Kidney (tissue), 22 donors: ENCODE measurements around the gene RAD51C. TPM values are rescaled to one million over a fixed set of nuclear protein-coding genes. Genes with fewer than 3 reads are reported as not detected.
"Not testable (repeated sequence)": the region's sequence is repeated elsewhere in the genome, so short reads cannot be mapped to it uniquely, and the experiment has no call there.

Source experiments
- DNase-seq, 5 donors: peaks; one replicate each; pipeline ENCODE4 v3.0.0-alpha.2; 2013 to 2020
- FAIRE-seq: peaks from 2 replicates; lab custom pipeline; 2012; peaks lifted over from hg19 to GRCh38; lab: Jason Lieb, UNC
- H3K27ac ChIP-seq, 2 donors: one replicate each; pipeline ENCODE4 v1.7.0; 2013; ENCODE audit warnings: low read depth in 2 of 2, low read length in 2 of 2, inconsistent platforms in 1 of 2
- H3K27me3 ChIP-seq: one replicate; pipeline ENCODE4 v1.7.1; 2013; ENCODE audit warnings: low read length, inconsistent platforms; ENCODE audit not compliant: control insufficient read depth, insufficient read depth
- H3K36me3 ChIP-seq, 3 donors: one replicate each; pipeline versions ENCODE4 v1.7.0 to v1.7.1; 2013; ENCODE audit warnings: low read length in 3 of 3, control low read depth in 1 of 3, inconsistent platforms in 1 of 3; ENCODE audit not compliant: insufficient read depth in 3 of 3, control insufficient read depth in 2 of 3
- H3K4me1 ChIP-seq, 3 donors: one replicate each; pipeline versions ENCODE4 v1.7.0 to v1.7.1; 2013; ENCODE audit warnings: low read length in 3 of 3, inconsistent platforms in 1 of 3, low read depth in 1 of 3; ENCODE audit not compliant: control insufficient read depth in 2 of 3, insufficient read depth in 2 of 3
- H3K4me3 ChIP-seq, 3 donors: one replicate each; pipeline versions ENCODE4 v1.7.0 to v1.8.1; 2013; ENCODE audit warnings: low read length in 3 of 3, control low read depth in 1 of 3, inconsistent platforms in 1 of 3
- H3K9ac ChIP-seq, 3 donors: one replicate each; pipeline versions ENCODE4 v1.7.0 to v1.7.1; 2013; ENCODE audit warnings: low read length in 3 of 3, control low read depth in 1 of 3, inconsistent platforms in 1 of 3
- H3K9me3 ChIP-seq, 3 donors: one replicate each; pipeline versions ENCODE4 v1.7.0 to v1.7.1; 2013; ENCODE audit warnings: low read length in 3 of 3, control low read depth in 1 of 3, inconsistent platforms in 1 of 3; ENCODE audit not compliant: control insufficient read depth in 2 of 3, insufficient read depth in 1 of 3
- intact Hi-C: fragments of 100-400 bp; cut with DNase I; formaldehyde crosslinking; loops from one replicate; pipeline ENCODE4 v1.11.1; 2022
- long read RNA-seq, 10 donors: library from polyadenylated mRNA in 1 of 10; unstranded in 1 of 10; transcript quantifications; one replicate each; pipeline ENCODE4 v2.0.0 and lab custom pipeline, GENCODE V29; 2021 to 2026
- polyA plus RNA-seq: library from polyadenylated mRNA; stranded (reverse); fragments of 350-450 nt; fragmentation: Illumina TruSeq; extraction: RNeasy Lipid Tissue Mini Kit (QIAGEN cat#74804); gene quantifications from one replicate; pipeline ENCODE4 v1.2.3, GENCODE V29; 2014; ENCODE audit warnings: low read depth, low replicate concordance; ENCODE audit not compliant: insufficient read depth
- total RNA-seq: library from RNA; stranded (reverse); fragmentation: NEBNext Ultra II Directional; extraction: Animal tissue kit (Norgen Biotek cat#: 25700); gene quantifications from one replicate; pipeline ENCODE4 v1.2.1, GENCODE V29; 2021
- TF ChIP-seq, protein P1 (sequence below): IDR thresholded peaks from 3 replicates; pipeline ENCODE4 v1.5.1; 2012; ENCODE audit warnings: mild to moderate bottlenecking, moderate library complexity, borderline replicate concordance; ENCODE audit not compliant: insufficient read depth; ENCODE audit errors: extremely low read depth
- donor health status: control.
- donor health status: control.
- donor health status: control.
- donor health status: control.
- donor health status: control.
- donor health status: DM: yes; HTN: yes; CAD: no.
- donor health status: Normal renal cell carcinoma (clear cell type).

The RAD51C gene
- total RNA-seq, result 20.2 TPM
- polyA plus RNA-seq, result 29.3 TPM
- long read RNA-seq, donor 1, partial matches to known transcripts, result 6 of 14 reads
- long read RNA-seq, donor 1, other reads (novel, unspliced or antisense), result 0 of 14 reads
- long read RNA-seq, donor 2, transcript RAD51C-201 (9 exons, 2,591 nt), result major isoform, 5 of 11 reads
- long read RNA-seq, donor 2, partial matches to known transcripts, result 0 of 11 reads
- long read RNA-seq, donor 2, other reads (novel, unspliced or antisense), result 0 of 11 reads
- long read RNA-seq, donor 3, transcript RAD51C-203 (2 exons, 567 nt), result major isoform, 8 of 15 reads
- long read RNA-seq, donor 3, partial matches to known transcripts, result 0 of 15 reads
- long read RNA-seq, donor 3, other reads (novel, unspliced or antisense), result 0 of 15 reads
- long read RNA-seq, donor 4, partial matches to known transcripts, result 0 of 6 reads
- long read RNA-seq, donor 4, other reads (novel, unspliced or antisense), result 0 of 6 reads
- long read RNA-seq, donor 5, result 0 reads
- long read RNA-seq, donor 6, transcript RAD51C-203 (2 exons, 567 nt), result major isoform, 10 of 17 reads
- long read RNA-seq, donor 6, partial matches to known transcripts, result 0 of 17 reads
- long read RNA-seq, donor 6, other reads (novel, unspliced or antisense), result 0 of 17 reads
- long read RNA-seq, donor 7, partial matches to known transcripts, result 1 of 11 reads
- long read RNA-seq, donor 7, other reads (novel, unspliced or antisense), result 8 of 11 reads
- long read RNA-seq, donor 8, transcript RAD51C-203 (2 exons, 567 nt), result major isoform, 8 of 13 reads
- long read RNA-seq, donor 8, partial matches to known transcripts, result 0 of 13 reads
- long read RNA-seq, donor 8, other reads (novel, unspliced or antisense), result 0 of 13 reads
- long read RNA-seq, donor 9, transcript RAD51C-203 (2 exons, 567 nt), result major isoform, 6 of 10 reads
- long read RNA-seq, donor 9, partial matches to known transcripts, result 0 of 10 reads
- long read RNA-seq, donor 9, other reads (novel, unspliced or antisense), result 0 of 10 reads
- long read RNA-seq, donor 10, partial matches to known transcripts, result 0 of 10 reads
- long read RNA-seq, donor 10, other reads (novel, unspliced or antisense), result 0 of 10 reads

DNA sequence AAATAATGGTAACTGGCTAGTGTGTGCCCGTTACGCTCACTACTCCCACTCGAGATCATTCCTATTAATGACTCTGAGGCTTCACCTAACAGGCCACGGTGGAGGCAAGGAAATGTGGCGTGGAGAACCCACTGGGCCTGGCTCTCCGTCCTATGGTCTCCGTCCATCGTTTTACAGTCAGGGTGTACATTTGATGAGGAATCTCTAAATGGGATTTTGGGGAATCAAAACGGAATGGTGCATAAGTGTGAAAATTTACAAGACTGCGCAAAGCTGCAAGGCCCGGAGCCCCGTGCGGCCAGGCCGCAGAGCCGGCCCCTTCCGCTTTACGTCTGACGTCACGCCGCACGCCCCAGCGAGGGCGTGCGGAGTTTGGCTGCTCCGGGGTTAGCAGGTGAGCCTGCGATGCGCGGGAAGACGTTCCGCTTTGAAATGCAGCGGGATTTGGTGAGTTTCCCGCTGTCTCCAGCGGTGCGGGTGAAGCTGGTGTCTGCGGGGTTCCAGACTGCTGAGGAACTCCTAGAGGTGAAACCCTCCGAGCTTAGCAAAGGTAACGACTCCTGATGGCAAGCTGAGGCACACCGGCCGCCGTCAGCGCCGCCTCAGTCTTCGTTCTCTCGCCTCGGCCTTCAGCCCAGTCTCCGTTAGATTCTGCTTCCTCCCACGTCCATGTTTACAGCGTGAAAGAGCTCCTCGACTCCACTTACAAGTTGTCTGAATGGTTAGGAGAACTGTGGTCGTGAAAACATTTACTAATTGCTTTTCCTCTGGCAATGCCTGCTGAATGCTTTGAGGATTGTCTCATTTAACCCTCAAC, at the start of gene RAD51C:
Gene RAD51C, plus strand, starts transcription at position 364 of the 817 bp plus-strand sequence. Its CDS starts 42 bp downstream, at position 406.
- no peaks in the 10 kb centered on the region for H3K36me3 ChIP-seq

DNA sequence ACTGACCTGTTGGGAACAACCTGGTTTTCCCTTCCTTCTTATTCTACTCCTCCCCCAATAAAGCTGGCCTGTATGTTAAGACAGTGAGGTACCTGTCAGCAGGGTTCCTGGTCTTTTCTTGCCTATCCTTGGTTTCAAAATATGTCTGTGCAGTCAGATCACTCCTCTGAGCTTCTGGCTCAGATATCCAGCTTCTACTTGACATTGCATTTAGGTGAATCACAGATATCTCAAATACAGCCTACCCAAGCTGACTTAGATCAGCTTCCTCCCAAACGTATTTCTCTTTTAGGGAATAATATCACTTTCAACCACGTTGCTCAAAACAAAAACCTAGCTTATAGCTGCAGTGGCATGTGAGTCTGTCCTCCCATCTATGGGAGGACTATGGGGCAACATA, 49.3 kb upstream of the RAD51C start:
- H3K9me3 ChIP-seq, result no peaks in the 10 kb centered on the region
- DNase-seq, result no peak
- H3K27me3 ChIP-seq, result no peaks in the 10 kb centered on the region
- H3K27ac ChIP-seq, result no peak overlapping the region
- H3K9ac ChIP-seq, result no peak overlapping the region
- no peak overlapping the region for H3K4me3 ChIP-seq
- TF ChIP-seq, protein P1, sequence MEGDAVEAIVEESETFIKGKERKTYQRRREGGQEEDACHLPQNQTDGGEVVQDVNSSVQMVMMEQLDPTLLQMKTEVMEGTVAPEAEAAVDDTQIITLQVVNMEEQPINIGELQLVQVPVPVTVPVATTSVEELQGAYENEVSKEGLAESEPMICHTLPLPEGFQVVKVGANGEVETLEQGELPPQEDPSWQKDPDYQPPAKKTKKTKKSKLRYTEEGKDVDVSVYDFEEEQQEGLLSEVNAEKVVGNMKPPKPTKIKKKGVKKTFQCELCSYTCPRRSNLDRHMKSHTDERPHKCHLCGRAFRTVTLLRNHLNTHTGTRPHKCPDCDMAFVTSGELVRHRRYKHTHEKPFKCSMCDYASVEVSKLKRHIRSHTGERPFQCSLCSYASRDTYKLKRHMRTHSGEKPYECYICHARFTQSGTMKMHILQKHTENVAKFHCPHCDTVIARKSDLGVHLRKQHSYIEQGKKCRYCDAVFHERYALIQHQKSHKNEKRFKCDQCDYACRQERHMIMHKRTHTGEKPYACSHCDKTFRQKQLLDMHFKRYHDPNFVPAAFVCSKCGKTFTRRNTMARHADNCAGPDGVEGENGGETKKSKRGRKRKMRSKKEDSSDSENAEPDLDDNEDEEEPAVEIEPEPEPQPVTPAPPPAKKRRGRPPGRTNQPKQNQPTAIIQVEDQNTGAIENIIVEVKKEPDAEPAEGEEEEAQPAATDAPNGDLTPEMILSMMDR, result no peak
- H3K4me1 ChIP-seq, result no peaks in the 10 kb centered on the region
- FAIRE-seq, result no peak
- intact Hi-C loops, result no loop called here
- no peaks in the 10 kb centered on the region for H3K36me3 ChIP-seq

More for the DNA sequence above, at the start of gene RAD51C:
- Histone ChIP-seq H3K9ac (peak within 1 kb of the TSS; percentile 76 to 86 (median 82)), H3K4me3 (peak within 1 kb of the TSS; percentile 79 to 94 (median 82)), H3K4me1 (peaks cover 0 to 4% (median 4%) of the 10 kb centered on the region in 3 donors), H3K27ac (peak within 1 kb of the TSS; percentile 52 to 82), H3K9me3 (no peaks in the 10 kb centered on the region), H3K27me3 (no peaks in the 10 kb centered on the region)
- TF ChIP-seq, protein P1, result no peak
- DNase-seq (peak; percentile 88 to 95 (median 93)), FAIRE-seq (no peak)
- intact Hi-C loops, result no loop called here

DNA sequence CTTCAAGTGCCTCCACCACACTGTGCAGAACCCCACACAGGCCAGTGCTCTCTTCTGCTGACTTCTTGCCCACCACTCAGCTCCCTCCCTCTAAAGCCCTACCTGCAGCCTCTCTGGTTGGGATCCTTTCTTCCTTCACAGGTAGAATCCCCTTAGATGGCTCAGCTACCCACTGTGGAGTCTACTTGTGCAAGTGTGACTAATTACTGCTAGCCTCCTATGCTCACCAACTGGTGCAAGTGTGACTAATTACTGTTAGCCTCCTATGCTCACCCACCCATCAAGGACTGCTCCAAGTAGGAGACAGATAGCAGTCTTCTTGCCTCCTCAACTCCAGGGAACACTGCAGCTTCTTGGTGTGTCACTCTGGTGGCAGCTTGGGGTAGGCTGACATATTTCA, 44.2 kb upstream of the RAD51C start:
- Histone ChIP-seq H3K27me3 (no peaks in the 10 kb centered on the region), H3K9ac (no peak overlapping the region), H3K27ac (no peak overlapping the region), H3K4me1 (no peaks in the 10 kb centered on the region), H3K4me3 (no peak overlapping the region), H3K9me3 (no peaks in the 10 kb centered on the region), H3K36me3 (no peaks in the 10 kb centered on the region)
- FAIRE-seq (no peak), DNase-seq (no peak)
- intact Hi-C loops, result no loop called here
- TF ChIP-seq, protein P1, result no peak

DNA sequence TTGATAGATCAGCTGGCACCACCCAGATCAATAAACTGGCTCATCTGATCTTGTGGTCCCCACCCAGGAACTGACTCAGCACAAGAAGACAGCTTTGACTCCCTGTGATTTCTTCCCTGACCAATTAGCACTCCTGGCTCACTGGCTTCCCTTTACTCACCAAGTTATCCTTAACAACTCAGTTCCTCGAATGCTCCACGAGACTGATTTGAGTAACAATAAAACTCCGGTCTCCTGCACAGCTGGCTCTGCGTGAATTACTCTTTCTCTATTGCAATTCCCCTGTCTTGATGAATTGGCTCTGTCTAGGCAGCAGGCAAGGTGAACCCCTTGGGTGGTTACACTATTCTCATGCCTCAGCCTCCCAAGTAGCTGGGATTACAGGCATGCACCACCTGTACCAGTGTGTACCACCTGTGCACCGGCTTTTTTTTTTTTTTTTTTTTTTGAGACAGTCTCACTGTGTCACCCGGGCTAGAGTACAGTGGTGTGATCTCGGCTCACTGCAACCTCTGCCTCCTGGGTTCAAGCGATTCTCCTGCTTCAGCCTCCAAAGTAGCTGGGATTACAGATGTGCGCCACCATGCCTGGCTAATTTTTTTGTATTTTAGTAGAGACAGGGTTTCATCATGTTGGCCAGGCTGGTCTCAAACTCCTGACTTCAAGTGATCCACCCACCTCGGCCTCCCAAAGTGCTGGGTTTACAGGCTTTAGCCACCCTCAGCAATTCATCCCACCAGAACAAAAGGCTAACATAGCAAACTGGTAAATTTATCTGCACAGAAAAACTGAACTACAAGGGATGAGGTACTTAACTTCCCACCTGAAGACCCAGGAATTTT, 34.2 kb upstream of the RAD51C start:
- H3K36me3 ChIP-seq, DNase-seq, H3K27ac ChIP-seq, intact Hi-C loops, FAIRE-seq, H3K27me3 ChIP-seq, H3K9ac ChIP-seq, H3K4me1 ChIP-seq, H3K9me3 ChIP-seq: not testable (repeated sequence)
- peak overlapping the region in 2 of 3 donors; percentile 18 to 58 for H3K4me3 ChIP-seq
